Astrocyte (in vitro differentiated cells and primary cell): Measurements from ENCODE around the gene C1orf35. TPM values are rescaled to one million over a fixed set of nuclear protein-coding genes. Genes with fewer than 3 reads are reported as not detected.

Experiments
- DNase-seq: peaks from one replicate; pipeline ENCODE4 v3.0.0-alpha.2; 2010; ENCODE audit warnings: low read depth
- FAIRE-seq: peaks from 2 replicates; lab custom pipeline; 2011; peaks lifted over from hg19 to GRCh38; lab: Jason Lieb, UNC
- H2AFZ ChIP-seq: 2 replicates; pipeline ENCODE4 v1.6.0; 2012; ENCODE audit warnings: low read depth, low read length, inconsistent platforms
- H3K27ac ChIP-seq: 2 replicates; pipeline ENCODE4 v1.5.1; 2011; ENCODE audit warnings: low read depth, low read length, inconsistent platforms
- H3K27me3 ChIP-seq: 2 replicates; pipeline ENCODE4 v1.6.0; 2011; ENCODE audit warnings: low read length, inconsistent platforms; ENCODE audit not compliant: insufficient read depth
- H3K36me3 ChIP-seq: 2 replicates; pipeline ENCODE4 v1.5.1; 2011; ENCODE audit warnings: low read length, inconsistent platforms; ENCODE audit not compliant: insufficient read depth
- H3K4me1 ChIP-seq: 2 replicates; pipeline ENCODE4 v1.5.1; 2011; ENCODE audit warnings: low read length, inconsistent platforms; ENCODE audit not compliant: insufficient read depth
- H3K4me2 ChIP-seq: 2 replicates; pipeline ENCODE4 v1.6.0; 2012; ENCODE audit warnings: low read length, inconsistent platforms
- H3K4me3 ChIP-seq: 2 replicates; pipeline ENCODE4 v1.5.1; 2011; ENCODE audit warnings: low read depth, mild to moderate bottlenecking, low read length, inconsistent platforms; ENCODE audit not compliant: insufficient read depth
- H3K79me2 ChIP-seq: 2 replicates; pipeline ENCODE4 v1.6.0; 2012; ENCODE audit warnings: mild to moderate bottlenecking, low read length, inconsistent platforms; ENCODE audit not compliant: insufficient read depth
- H3K9ac ChIP-seq: 2 replicates; pipeline ENCODE4 v1.6.0; 2012; ENCODE audit warnings: mild to moderate bottlenecking, low read length, inconsistent platforms
- H3K9me3 ChIP-seq: 2 replicates; pipeline ENCODE4 v1.5.1; 2012; ENCODE audit warnings: low read depth, mild to moderate bottlenecking, low read length, inconsistent platforms; ENCODE audit not compliant: insufficient read depth
- H4K20me1 ChIP-seq: 2 replicates; pipeline ENCODE4 v1.6.0; 2012; ENCODE audit warnings: low read length, inconsistent platforms; ENCODE audit not compliant: insufficient read depth
- H3K27ac Mint-ChIP-seq: one replicate; pipeline ENCODE4 v1.8.0; 2021; ENCODE audit warnings: mild to moderate bottlenecking, mixed read lengths; ENCODE audit not compliant: unreplicated experiment
- H3K27me3 Mint-ChIP-seq: one replicate; pipeline ENCODE4 v1.8.0; 2021; ENCODE audit warnings: low read depth, mixed read lengths; ENCODE audit not compliant: unreplicated experiment
- H3K36me3 Mint-ChIP-seq: one replicate; pipeline ENCODE4 v1.8.0; 2021; ENCODE audit warnings: low read depth, mixed read lengths; ENCODE audit not compliant: unreplicated experiment
- H3K4me1 Mint-ChIP-seq: one replicate; pipeline ENCODE4 v1.8.0; 2021; ENCODE audit warnings: low read depth, mixed read lengths; ENCODE audit not compliant: unreplicated experiment
- H3K4me3 Mint-ChIP-seq: one replicate; pipeline ENCODE4 v1.8.0; 2021; ENCODE audit warnings: mild to moderate bottlenecking, moderate library complexity, mixed read lengths; ENCODE audit not compliant: unreplicated experiment
- H3K9me3 Mint-ChIP-seq: one replicate; pipeline ENCODE4 v1.8.0; 2021; ENCODE audit warnings: mild to moderate bottlenecking, mixed read lengths; ENCODE audit not compliant: unreplicated experiment
- EZH2 ChIP-seq: IDR thresholded peaks from 2 replicates; pipeline ENCODE4 v1.6.1; 2012; ENCODE audit warnings: mild to moderate bottlenecking, low read length, inconsistent platforms; ENCODE audit not compliant: insufficient read depth
- total RNA-seq: library from RNA; stranded (reverse); gene quantifications from 2 replicates; pipeline ENCODE4 v1.2.1, GENCODE V29; 2021
- TF ChIP-seq, protein P1 (sequence below): IDR thresholded peaks from 2 replicates; pipeline ENCODE4 v1.5.1; 2011; ENCODE audit warnings: low read depth, mild to moderate bottlenecking, inconsistent platforms, low read length, moderate library complexity; ENCODE audit not compliant: insufficient read depth

C1orf35 gene
- total RNA-seq, 1 donor from 2014 or later = 21.8 TPM

- Mint-ChIP-seq H3K27ac (no peak overlapping the region), H3K27me3 (peaks cover 33% of the 10 kb centered on the region), H3K4me1 (no peaks in the 10 kb centered on the region), H3K9me3 (no peaks in the 10 kb centered on the region), H3K4me3 (no peak overlapping the region), H3K36me3 (no peaks in the 10 kb centered on the region)
- no peaks in the 10 kb centered on the region for H4K20me1 ChIP-seq
- no peaks in the 10 kb centered on the region for H3K79me2 ChIP-seq
- DNase-seq (no peak), FAIRE-seq (no peak)
- H3K9ac ChIP-seq = no peak overlapping the region
- no peaks in the 10 kb centered on the region for H3K9me3 ChIP-seq
- TF ChIP-seq EZH2 = no peak
- TF ChIP-seq, protein P1, sequence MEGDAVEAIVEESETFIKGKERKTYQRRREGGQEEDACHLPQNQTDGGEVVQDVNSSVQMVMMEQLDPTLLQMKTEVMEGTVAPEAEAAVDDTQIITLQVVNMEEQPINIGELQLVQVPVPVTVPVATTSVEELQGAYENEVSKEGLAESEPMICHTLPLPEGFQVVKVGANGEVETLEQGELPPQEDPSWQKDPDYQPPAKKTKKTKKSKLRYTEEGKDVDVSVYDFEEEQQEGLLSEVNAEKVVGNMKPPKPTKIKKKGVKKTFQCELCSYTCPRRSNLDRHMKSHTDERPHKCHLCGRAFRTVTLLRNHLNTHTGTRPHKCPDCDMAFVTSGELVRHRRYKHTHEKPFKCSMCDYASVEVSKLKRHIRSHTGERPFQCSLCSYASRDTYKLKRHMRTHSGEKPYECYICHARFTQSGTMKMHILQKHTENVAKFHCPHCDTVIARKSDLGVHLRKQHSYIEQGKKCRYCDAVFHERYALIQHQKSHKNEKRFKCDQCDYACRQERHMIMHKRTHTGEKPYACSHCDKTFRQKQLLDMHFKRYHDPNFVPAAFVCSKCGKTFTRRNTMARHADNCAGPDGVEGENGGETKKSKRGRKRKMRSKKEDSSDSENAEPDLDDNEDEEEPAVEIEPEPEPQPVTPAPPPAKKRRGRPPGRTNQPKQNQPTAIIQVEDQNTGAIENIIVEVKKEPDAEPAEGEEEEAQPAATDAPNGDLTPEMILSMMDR = no peak
- H3K36me3 ChIP-seq = no peaks in the 10 kb centered on the region
- H3K27ac ChIP-seq = no peak overlapping the region
- H3K4me1 ChIP-seq = no peaks in the 10 kb centered on the region
- H3K27me3 ChIP-seq = peaks cover 5% of the 10 kb centered on the region
- no peak overlapping the region for H2AFZ ChIP-seq
- no peak overlapping the region for H3K4me3 ChIP-seq
- H3K4me2 ChIP-seq = no peak overlapping the region
Observed at GRCh38 chr1:228068359-228068758, 34.8 kb downstream of the C1orf35 start.

DNA sequence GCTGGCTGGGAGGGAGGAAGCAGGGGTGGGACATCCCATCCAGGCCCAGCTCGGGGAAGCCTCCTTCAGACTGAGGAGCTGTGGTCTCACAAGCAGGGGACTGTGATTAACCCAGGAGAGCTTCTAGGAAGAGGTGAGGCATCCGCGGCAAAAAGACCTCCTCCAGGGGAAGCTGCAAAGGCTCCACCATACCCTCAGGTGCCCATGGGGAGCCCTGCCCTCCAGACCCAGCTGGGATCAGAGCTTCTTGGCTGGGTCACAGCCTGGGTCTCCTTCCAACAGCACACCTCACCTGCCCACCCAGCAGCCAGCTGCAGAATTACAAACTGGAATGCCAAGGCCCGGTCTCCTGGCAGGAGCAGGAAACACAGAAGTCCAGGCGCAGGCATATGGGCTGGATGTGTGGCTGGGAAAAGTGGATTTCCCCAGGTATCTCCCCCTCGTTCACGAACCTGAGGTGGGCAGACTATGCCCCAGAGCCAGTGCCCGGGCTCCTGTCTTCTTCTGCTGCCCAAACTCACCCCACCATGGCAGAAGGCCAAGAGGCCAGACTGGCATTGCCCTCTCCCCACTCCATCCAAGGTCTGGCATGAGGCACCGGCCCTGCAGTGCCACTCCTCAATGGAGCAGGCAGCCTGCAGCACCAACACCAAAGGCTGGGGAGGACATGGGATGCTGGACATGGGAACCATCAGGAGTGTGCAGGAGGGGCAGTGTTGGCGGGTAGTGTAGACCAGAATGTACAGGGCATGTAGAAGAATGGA, 36.1 kb downstream of the C1orf35 start:
- Histone ChIP-seq H2AFZ (no peak overlapping the region), H3K27me3 (peaks cover 5% of the 10 kb centered on the region), H3K79me2 (no peaks in the 10 kb centered on the region), H3K9me3 (no peaks in the 10 kb centered on the region), H3K4me1 (no peaks in the 10 kb centered on the region), H3K27ac (no peak overlapping the region), H3K36me3 (no peaks in the 10 kb centered on the region), H4K20me1 (no peaks in the 10 kb centered on the region), H3K9ac (no peak overlapping the region), H3K4me3 (no peak overlapping the region), H3K4me2 (no peak overlapping the region)
- no peak overlapping the region for H3K4me3 Mint-ChIP-seq
- H3K27ac Mint-ChIP-seq = no peak overlapping the region
- H3K36me3 Mint-ChIP-seq = no peaks in the 10 kb centered on the region
- FAIRE-seq (no peak), DNase-seq (no peak)
- H3K4me1 Mint-ChIP-seq = no peaks in the 10 kb centered on the region
- TF ChIP-seq EZH2 = no peak
- TF ChIP-seq, protein P1 = no peak
- peaks cover 26% of the 10 kb centered on the region for H3K27me3 Mint-ChIP-seq
- no peaks in the 10 kb centered on the region for H3K9me3 Mint-ChIP-seq

DNA sequence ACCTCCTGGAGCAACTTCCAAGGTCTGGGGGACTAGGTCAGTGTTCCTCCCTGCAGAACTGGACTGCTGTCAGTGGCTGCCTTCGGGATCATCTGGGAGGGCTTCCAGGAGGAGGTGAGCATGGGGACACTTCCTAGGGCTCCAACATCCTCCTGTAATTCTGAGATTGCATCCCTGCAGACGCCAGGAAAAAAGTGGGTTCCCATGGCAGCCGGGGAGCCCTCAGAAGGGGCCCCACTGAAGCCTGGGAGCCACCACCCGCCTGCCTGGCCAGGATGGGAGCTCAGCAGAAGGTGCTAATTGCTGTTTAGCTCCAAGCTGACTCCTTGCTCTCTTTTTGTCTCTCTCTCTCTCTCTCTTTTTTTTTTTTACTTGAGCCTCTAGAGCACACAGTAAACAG, 36.7 kb downstream of the C1orf35 start:
- peaks cover 25% of the 10 kb centered on the region for H3K27me3 Mint-ChIP-seq
- H3K27ac Mint-ChIP-seq = no peak overlapping the region
- Histone ChIP-seq H2AFZ (no peak overlapping the region), H3K4me2 (no peak overlapping the region), H3K4me3 (no peak overlapping the region), H3K9me3 (no peaks in the 10 kb centered on the region), H4K20me1 (no peaks in the 10 kb centered on the region), H3K9ac (no peak overlapping the region), H3K4me1 (no peaks in the 10 kb centered on the region), H3K79me2 (no peaks in the 10 kb centered on the region), H3K27me3 (peaks cover 5% of the 10 kb centered on the region), H3K36me3 (no peaks in the 10 kb centered on the region), H3K27ac (no peak overlapping the region)
- no peak for DNase-seq
- no peaks in the 10 kb centered on the region for H3K9me3 Mint-ChIP-seq
- TF ChIP-seq EZH2 = no peak
- TF ChIP-seq, protein P1 = no peak
- H3K36me3 Mint-ChIP-seq = no peaks in the 10 kb centered on the region
- no peak for FAIRE-seq
- no peaks in the 10 kb centered on the region for H3K4me1 Mint-ChIP-seq
- no peak overlapping the region for H3K4me3 Mint-ChIP-seq
